Caco-2 (cell line): Measurements from ENCODE around the gene TARP.

Experiments
- BruUV-seq: library from RNA; stranded (reverse); fragments of 400-500 nt; replicated peaks from 2 replicates; lab custom pipeline; 2021; lab: Mats Ljungman, UMichigan
- CTCF ChIA-PET: fragments of 300-600 bp; sonication (Branson Sonifier 250); formaldehyde crosslinking; loops from one replicate; lab custom pipeline; 2022; ENCODE audit warnings: antibody characterized with exemption; lab: Charles Lee
- POLR2A ChIA-PET: fragments of 300-600 bp; sonication (Branson Sonifier 250); formaldehyde crosslinking; loops from one replicate; lab custom pipeline; 2022; ENCODE audit warnings: antibody characterized with exemption; lab: Charles Lee
- DNase-seq, 2 experiments: peaks; one replicate each; pipeline versions ENCODE4 v3.0.0 to v3.0.0-alpha.2; 2020 to 2022
- H3K27me3 ChIP-seq: replicated peaks from 2 replicates; pipeline ENCODE4 v1.6.0; 2011; ENCODE audit warnings: low read length; ENCODE audit not compliant: control insufficient read depth, insufficient read depth
- H3K36me3 ChIP-seq: 2 replicates; pipeline ENCODE4 v1.5.1; 2011; ENCODE audit warnings: low read length; ENCODE audit not compliant: control insufficient read depth, insufficient read depth
- H3K4me1 ChIP-seq: fragments of 250-450 bp; sonication (Bioruptor Pico); 2 replicates; pipeline ENCODE4 v1.5.1; 2020; ENCODE audit warnings: mild to moderate bottlenecking
- H3K4me3 ChIP-seq: 2 replicates; pipeline ENCODE4 v1.5.1; 2011; ENCODE audit warnings: low read depth, mild to moderate bottlenecking, control low read depth, low read length
- H3K9me3 ChIP-seq: fragments of 250-450 bp; sonication (Bioruptor Pico); 2 replicates; pipeline ENCODE4 v1.5.1; 2020; ENCODE audit warnings: mild to moderate bottlenecking, moderate library complexity
- H3K27ac Mint-ChIP-seq: one replicate; pipeline ENCODE4 v1.8.0; 2022; ENCODE audit warnings: mixed read lengths; ENCODE audit not compliant: unreplicated experiment
- H3K27me3 Mint-ChIP-seq: one replicate; pipeline ENCODE4 v1.8.0; 2022; ENCODE audit warnings: mixed read lengths; ENCODE audit not compliant: insufficient read depth, unreplicated experiment
- H3K36me3 Mint-ChIP-seq: one replicate; pipeline ENCODE4 v1.8.0; 2022; ENCODE audit warnings: mild to moderate bottlenecking, mixed read lengths; ENCODE audit not compliant: insufficient read depth, unreplicated experiment
- H3K4me1 Mint-ChIP-seq: one replicate; pipeline ENCODE4 v1.8.0; 2022; ENCODE audit warnings: low read depth, mixed read lengths; ENCODE audit not compliant: unreplicated experiment
- H3K4me3 Mint-ChIP-seq: one replicate; pipeline ENCODE4 v1.8.0; 2022; ENCODE audit warnings: mild to moderate bottlenecking, moderate library complexity, mixed read lengths; ENCODE audit not compliant: unreplicated experiment
- H3K9me3 Mint-ChIP-seq: one replicate; pipeline ENCODE4 v1.8.0; 2022; ENCODE audit warnings: mixed read lengths; ENCODE audit not compliant: unreplicated experiment
- intact Hi-C: fragments of 100-400 bp; cut with micrococcal nuclease; formaldehyde crosslinking; loops from one replicate; pipeline ENCODE4 v1.10.0; 2022; ENCODE audit not compliant: unreplicated experiment
- TF ChIP-seq, protein P1 (sequence below), 2 experiments: fragments of 200-600 bp in 1 of 2; IDR thresholded peaks; 1 replicate in 1 of 2; 2 replicates in 1 of 2; pipeline versions ENCODE4 v1.5.1 to v1.8.0; 2011 to 2022; ENCODE audit warnings: antibody characterized with exemption in 1 of 2, control low read depth in 1 of 2, inconsistent platforms in 1 of 2, low read depth in 1 of 2, low read length in 1 of 2, mild to moderate bottlenecking in 1 of 2, moderate library complexity in 1 of 2; ENCODE audit not compliant: insufficient read depth in 1 of 2, severe bottlenecking in 1 of 2, unreplicated experiment in 1 of 2

TARP gene

DNA sequence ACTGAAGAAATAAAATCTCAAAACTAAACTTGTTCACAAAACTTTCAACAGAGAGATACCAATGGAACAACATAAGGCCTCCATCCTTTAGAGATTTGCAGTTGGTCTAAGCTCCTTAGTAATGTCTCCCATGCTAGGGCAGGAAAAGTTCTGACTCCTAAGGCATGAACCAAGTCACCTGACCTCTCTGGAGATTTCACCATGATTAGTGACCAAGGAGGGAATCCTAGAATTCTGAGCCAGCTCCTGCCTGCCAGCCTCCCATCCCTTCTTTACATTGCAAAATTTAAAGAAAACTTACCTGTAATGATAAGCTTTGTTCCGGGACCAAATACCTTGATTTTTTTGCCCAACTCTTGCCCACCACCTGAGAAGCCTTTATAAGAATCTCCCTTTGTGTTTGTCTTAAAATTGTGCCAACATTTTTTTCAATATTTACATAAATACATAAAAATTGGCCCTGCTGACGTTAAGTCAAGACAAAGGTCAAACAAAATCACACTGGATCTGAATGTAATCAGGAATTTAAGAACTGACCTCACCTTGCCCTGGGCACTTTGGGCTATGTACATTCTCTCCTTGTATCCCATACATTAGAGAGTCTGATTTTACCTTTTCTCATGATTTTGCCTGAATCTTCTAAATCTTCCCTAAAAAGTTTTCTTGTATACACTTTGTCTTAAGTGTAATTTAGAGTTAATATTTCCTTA lies at the start of gene TARP:
Gene TARP, minus strand, starts transcription at position 351 of the 710 bp plus-strand sequence.
- POLR2A ChIA-PET, result no interaction called here
- Mint-ChIP-seq H3K4me1 (no peaks in the 10 kb centered on the region), H3K27me3 (peaks cover 2% of the 10 kb centered on the region), H3K9me3 (no peaks in the 10 kb centered on the region), H3K4me3 (no peak within 1 kb of the TSS), H3K27ac (no peak within 1 kb of the TSS), H3K36me3 (no peaks in the 10 kb centered on the region)
- no peaks in the 10 kb centered on the region for H3K4me1 ChIP-seq
- BruUV-seq, result no TSS peak
- H3K27me3 ChIP-seq, result no peaks in the 10 kb centered on the region
- H3K36me3 ChIP-seq, result no peaks in the 10 kb centered on the region
- intact Hi-C loops, result no loop called here
- TF ChIP-seq, protein P1, sequence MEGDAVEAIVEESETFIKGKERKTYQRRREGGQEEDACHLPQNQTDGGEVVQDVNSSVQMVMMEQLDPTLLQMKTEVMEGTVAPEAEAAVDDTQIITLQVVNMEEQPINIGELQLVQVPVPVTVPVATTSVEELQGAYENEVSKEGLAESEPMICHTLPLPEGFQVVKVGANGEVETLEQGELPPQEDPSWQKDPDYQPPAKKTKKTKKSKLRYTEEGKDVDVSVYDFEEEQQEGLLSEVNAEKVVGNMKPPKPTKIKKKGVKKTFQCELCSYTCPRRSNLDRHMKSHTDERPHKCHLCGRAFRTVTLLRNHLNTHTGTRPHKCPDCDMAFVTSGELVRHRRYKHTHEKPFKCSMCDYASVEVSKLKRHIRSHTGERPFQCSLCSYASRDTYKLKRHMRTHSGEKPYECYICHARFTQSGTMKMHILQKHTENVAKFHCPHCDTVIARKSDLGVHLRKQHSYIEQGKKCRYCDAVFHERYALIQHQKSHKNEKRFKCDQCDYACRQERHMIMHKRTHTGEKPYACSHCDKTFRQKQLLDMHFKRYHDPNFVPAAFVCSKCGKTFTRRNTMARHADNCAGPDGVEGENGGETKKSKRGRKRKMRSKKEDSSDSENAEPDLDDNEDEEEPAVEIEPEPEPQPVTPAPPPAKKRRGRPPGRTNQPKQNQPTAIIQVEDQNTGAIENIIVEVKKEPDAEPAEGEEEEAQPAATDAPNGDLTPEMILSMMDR (IDR thresholded peaks at IDR 0.05; ENCODE audit: insufficient read depth in 1 of 2, low read depth in 1 of 2, low read length in 1 of 2, severe bottlenecking in 1 of 2, unreplicated experiment in 1 of 2), result no peak
- H3K9me3 ChIP-seq, result no peaks in the 10 kb centered on the region
- no peak within 1 kb of the TSS for H3K4me3 ChIP-seq
- no peak for DNase-seq
- CTCF ChIA-PET, result interaction anchor here (0.7 kb wide), 1 partner anchor 53 kb away, joined by 3 read pairs; no protein-coding TSS in a partner anchor

DNA sequence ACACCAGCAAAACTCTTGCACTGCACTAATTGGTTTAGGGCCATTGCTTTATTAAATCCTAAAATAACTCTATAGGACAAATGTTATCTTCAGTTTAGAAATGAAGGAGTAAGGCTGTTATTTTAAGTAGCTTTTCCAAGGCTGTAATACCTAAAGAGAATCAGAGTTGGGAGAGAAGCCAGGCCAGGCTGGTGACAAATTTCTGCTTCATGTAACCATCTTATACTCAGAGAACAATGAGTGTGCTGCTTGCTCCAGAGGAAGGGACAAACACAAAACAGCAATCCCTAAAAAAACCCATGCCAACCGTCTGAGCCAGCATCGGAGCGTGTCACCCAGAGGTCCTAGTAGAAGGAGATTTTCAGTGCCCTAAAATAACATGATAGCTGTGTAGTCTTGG lies 49.7 kb upstream of the TARP start:
- no TSS peak for BruUV-seq
- intact Hi-C loops, result no loop called here
- Mint-ChIP-seq H3K4me3 (no peak overlapping the region), H3K4me1 (peaks cover 10% of the 10 kb centered on the region), H3K9me3 (no peaks in the 10 kb centered on the region), H3K27me3 (peaks cover 17% of the 10 kb centered on the region), H3K36me3 (peaks cover 4% of the 10 kb centered on the region), H3K27ac (no peak overlapping the region)
- TF ChIP-seq, protein P1 (IDR thresholded peaks at IDR 0.05; ENCODE audit: insufficient read depth in 1 of 2, low read depth in 1 of 2, low read length in 1 of 2, severe bottlenecking in 1 of 2, unreplicated experiment in 1 of 2), result no peak
- H3K36me3 ChIP-seq, result no peaks in the 10 kb centered on the region
- H3K4me3 ChIP-seq, result no peak overlapping the region
- H3K27me3 ChIP-seq, result no peaks in the 10 kb centered on the region
- ChIA-PET CTCF (no interaction called here), POLR2A (no interaction called here)
- H3K9me3 ChIP-seq, result no peaks in the 10 kb centered on the region
- H3K4me1 ChIP-seq, result 0 out of 2 replicates have a peak, but pooled peaks cover 5% of the 10 kb centered on the region
- DNase-seq, result no peak

DNA sequence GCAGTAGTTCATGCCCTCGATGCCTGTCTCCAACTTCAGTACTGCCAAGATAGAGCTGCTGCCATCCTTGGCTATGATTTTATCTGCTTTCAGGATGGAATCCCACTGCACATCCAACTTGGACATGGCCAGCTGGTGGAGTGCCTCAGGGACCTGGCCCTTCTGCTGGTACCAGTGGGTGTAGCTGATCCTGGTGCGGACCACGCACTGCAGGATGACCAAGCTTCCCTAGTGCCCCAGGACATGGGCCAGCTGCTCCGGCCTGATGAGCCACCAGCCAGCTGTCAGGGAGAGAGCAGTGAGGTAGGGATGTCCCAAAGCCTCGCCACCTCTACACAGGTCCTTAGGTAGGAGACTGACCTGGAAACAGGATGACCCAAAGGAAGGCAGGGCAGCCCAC lies 49.0 kb upstream of the TARP start:
- H3K4me1 Mint-ChIP-seq, result peaks cover 11% of the 10 kb centered on the region
- TF ChIP-seq, protein P1 (IDR thresholded peaks at IDR 0.05; ENCODE audit: insufficient read depth in 1 of 2, low read depth in 1 of 2, low read length in 1 of 2, severe bottlenecking in 1 of 2, unreplicated experiment in 1 of 2), result no peak
- H3K27me3 Mint-ChIP-seq, result peaks cover 17% of the 10 kb centered on the region
- no peaks in the 10 kb centered on the region for H3K9me3 ChIP-seq
- H3K9me3 Mint-ChIP-seq, result no peaks in the 10 kb centered on the region
- H3K36me3 Mint-ChIP-seq, result peaks cover 4% of the 10 kb centered on the region
- BruUV-seq, result no TSS peak
- no peak overlapping the region for H3K27ac Mint-ChIP-seq
- no peaks in the 10 kb centered on the region for H3K27me3 ChIP-seq
- DNase-seq, result no peak
- no peaks in the 10 kb centered on the region for H3K36me3 ChIP-seq
- POLR2A ChIA-PET, result no interaction called here
- no peak overlapping the region for H3K4me3 Mint-ChIP-seq
- intact Hi-C loops, result no loop called here
- CTCF ChIA-PET, result no interaction called here
- 0 out of 2 replicates have a peak, but pooled peaks cover 5% of the 10 kb centered on the region for H3K4me1 ChIP-seq
- no peak overlapping the region for H3K4me3 ChIP-seq
